ENCODE measurements around the gene CORO2A.

DNA sequence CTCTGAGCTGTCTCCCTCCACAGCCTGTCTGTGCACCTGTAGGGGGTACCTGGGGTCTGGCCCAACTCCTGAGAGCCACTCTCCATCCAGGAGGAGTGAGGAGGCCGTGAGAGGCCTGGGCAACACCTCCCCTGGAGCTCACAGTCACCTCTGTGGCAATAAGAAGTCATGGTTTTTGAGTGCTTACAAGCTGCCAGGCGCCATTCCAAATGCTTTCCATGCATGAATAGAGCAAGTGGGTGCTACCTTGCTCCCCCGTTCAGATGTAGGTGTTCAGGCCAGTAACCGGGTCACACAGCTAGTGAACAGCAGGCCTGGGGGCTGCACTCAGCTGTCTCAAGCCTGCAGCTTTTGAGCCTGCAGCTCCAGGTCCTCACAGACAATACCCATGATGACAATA lies 30.6 kb downstream of the CORO2A start:
- no peak for TF ChIP-seq TAF1 (IDR thresholded peaks at IDR 0.05; ENCODE audit: low read depth, low read length)
- no peak for TF ChIP-seq EZH2 (IDR thresholded peaks at IDR 0.05; ENCODE audit: low read depth, low read length, severe bottlenecking)
- TF ChIP-seq, protein P1, sequence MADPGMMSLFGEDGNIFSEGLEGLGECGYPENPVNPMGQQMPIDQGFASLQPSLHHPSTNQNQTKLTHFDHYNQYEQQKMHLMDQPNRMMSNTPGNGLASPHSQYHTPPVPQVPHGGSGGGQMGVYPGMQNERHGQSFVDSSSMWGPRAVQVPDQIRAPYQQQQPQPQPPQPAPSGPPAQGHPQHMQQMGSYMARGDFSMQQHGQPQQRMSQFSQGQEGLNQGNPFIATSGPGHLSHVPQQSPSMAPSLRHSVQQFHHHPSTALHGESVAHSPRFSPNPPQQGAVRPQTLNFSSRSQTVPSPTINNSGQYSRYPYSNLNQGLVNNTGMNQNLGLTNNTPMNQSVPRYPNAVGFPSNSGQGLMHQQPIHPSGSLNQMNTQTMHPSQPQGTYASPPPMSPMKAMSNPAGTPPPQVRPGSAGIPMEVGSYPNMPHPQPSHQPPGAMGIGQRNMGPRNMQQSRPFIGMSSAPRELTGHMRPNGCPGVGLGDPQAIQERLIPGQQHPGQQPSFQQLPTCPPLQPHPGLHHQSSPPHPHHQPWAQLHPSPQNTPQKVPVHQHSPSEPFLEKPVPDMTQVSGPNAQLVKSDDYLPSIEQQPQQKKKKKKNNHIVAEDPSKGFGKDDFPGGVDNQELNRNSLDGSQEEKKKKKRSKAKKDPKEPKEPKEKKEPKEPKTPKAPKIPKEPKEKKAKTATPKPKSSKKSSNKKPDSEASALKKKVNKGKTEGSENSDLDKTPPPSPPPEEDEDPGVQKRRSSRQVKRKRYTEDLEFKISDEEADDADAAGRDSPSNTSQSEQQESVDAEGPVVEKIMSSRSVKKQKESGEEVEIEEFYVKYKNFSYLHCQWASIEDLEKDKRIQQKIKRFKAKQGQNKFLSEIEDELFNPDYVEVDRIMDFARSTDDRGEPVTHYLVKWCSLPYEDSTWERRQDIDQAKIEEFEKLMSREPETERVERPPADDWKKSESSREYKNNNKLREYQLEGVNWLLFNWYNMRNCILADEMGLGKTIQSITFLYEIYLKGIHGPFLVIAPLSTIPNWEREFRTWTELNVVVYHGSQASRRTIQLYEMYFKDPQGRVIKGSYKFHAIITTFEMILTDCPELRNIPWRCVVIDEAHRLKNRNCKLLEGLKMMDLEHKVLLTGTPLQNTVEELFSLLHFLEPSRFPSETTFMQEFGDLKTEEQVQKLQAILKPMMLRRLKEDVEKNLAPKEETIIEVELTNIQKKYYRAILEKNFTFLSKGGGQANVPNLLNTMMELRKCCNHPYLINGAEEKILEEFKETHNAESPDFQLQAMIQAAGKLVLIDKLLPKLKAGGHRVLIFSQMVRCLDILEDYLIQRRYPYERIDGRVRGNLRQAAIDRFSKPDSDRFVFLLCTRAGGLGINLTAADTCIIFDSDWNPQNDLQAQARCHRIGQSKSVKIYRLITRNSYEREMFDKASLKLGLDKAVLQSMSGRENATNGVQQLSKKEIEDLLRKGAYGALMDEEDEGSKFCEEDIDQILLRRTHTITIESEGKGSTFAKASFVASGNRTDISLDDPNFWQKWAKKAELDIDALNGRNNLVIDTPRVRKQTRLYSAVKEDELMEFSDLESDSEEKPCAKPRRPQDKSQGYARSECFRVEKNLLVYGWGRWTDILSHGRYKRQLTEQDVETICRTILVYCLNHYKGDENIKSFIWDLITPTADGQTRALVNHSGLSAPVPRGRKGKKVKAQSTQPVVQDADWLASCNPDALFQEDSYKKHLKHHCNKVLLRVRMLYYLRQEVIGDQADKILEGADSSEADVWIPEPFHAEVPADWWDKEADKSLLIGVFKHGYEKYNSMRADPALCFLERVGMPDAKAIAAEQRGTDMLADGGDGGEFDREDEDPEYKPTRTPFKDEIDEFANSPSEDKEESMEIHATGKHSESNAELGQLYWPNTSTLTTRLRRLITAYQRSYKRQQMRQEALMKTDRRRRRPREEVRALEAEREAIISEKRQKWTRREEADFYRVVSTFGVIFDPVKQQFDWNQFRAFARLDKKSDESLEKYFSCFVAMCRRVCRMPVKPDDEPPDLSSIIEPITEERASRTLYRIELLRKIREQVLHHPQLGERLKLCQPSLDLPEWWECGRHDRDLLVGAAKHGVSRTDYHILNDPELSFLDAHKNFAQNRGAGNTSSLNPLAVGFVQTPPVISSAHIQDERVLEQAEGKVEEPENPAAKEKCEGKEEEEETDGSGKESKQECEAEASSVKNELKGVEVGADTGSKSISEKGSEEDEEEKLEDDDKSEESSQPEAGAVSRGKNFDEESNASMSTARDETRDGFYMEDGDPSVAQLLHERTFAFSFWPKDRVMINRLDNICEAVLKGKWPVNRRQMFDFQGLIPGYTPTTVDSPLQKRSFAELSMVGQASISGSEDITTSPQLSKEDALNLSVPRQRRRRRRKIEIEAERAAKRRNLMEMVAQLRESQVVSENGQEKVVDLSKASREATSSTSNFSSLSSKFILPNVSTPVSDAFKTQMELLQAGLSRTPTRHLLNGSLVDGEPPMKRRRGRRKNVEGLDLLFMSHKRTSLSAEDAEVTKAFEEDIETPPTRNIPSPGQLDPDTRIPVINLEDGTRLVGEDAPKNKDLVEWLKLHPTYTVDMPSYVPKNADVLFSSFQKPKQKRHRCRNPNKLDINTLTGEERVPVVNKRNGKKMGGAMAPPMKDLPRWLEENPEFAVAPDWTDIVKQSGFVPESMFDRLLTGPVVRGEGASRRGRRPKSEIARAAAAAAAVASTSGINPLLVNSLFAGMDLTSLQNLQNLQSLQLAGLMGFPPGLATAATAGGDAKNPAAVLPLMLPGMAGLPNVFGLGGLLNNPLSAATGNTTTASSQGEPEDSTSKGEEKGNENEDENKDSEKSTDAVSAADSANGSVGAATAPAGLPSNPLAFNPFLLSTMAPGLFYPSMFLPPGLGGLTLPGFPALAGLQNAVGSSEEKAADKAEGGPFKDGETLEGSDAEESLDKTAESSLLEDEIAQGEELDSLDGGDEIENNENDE (IDR thresholded peaks at IDR 0.05; ENCODE audit: insufficient replicate concordance, low read length), result no peak
- no peak for TF ChIP-seq POLR2AphosphoS5 (IDR thresholded peaks at IDR 0.05; ENCODE audit: low read depth, low read length)
- no peak for TF ChIP-seq NRF1 (IDR thresholded peaks at IDR 0.05; ENCODE audit: low read depth, low read length)
